Activated CD4-positive, alpha-beta T cell treated with anti-CD3 and anti-CD28 coated beads, Interleukin-2, Interleukin-6, amounts not matched to agents 100 ng/mL and 50 ng/mL, durations not matched to agents 16 hours and 8 hours (primary cell): ENCODE measurements around the gene SLK.

Experiments
- DNase-seq: peaks from one replicate; pipeline ENCODE4 v3.0.0-alpha.2; 2020

Gene SLK

GRCh38 chr10:103991393-103992128 lies 24.6 kb downstream of the SLK start:
- no peak for DNase-seq

- no peak for DNase-seq
Measured at GRCh38 chr10:103995134-103995533, 28.2 kb downstream of the SLK start.

GRCh38 chr10:103998805-103999204 lies 31.9 kb downstream of the SLK start:
- DNase-seq: no peak

- no peak for DNase-seq
Measured at GRCh38 chr10:104002911-104003310, 36.0 kb downstream of the SLK start.

GRCh38 chr10:104005172-104005863 lies 38.4 kb downstream of the SLK start:
- no peak for DNase-seq

- DNase-seq: no peak
Measured at GRCh38 chr10:104011904-104012303, 45.0 kb downstream of the SLK start.

GRCh38 chr10:104013489-104013888 lies 46.5 kb downstream of the SLK start:
- DNase-seq: no peak

GRCh38 chr10:104014176-104014575 lies 47.2 kb downstream of the SLK start:
- DNase-seq: no peak

- DNase-seq: no peak
Measured at GRCh38 chr10:104016661-104017060, 49.7 kb downstream of the SLK start.

- DNase-seq: no peak
Measured at GRCh38 chr10:104018471-104018870, 51.5 kb downstream of the SLK start.

GRCh38 chr10:104020020-104020419 lies 53.1 kb downstream of the SLK start:
- DNase-seq: peak; percentile 41

GRCh38 chr10:104021246-104021645 lies 54.3 kb downstream of the SLK start:
- DNase-seq: no peak

- no peak for DNase-seq
Measured at GRCh38 chr10:104022026-104022425, 55.1 kb downstream of the SLK start.

- DNase-seq: no peak
Measured at GRCh38 chr10:104025524-104025923, 58.6 kb downstream of the SLK start.

- DNase-seq: no peak
Measured at GRCh38 chr10:104026762-104027161, 59.8 kb downstream of the SLK start.

- peak; percentile 15 for DNase-seq
Measured at GRCh38 chr10:104028146-104028545, 61.2 kb downstream of the SLK start.

GRCh38 chr10:104028823-104029520 lies 62.0 kb downstream of the SLK start:
- DNase-seq: no peak

- no peak for DNase-seq
Measured at GRCh38 chr10:104029521-104029860, 62.6 kb downstream of the SLK start.

- DNase-seq: no peak
Measured at GRCh38 chr10:104031631-104032030, 64.7 kb downstream of the SLK start.

GRCh38 chr10:104032144-104032775 lies 65.3 kb downstream of the SLK start:
- DNase-seq: no peak

- no peak for DNase-seq
Measured at GRCh38 chr10:104033401-104033930, 66.5 kb downstream of the SLK start.

- DNase-seq: no peak
Measured at GRCh38 chr10:104033966-104034365, 67.0 kb downstream of the SLK start.
